PC-3 (cell line): Measurements from ENCODE around the gene C11orf58. TPM values are rescaled to one million over a fixed set of nuclear protein-coding genes. Genes with fewer than 3 reads are reported as not detected.

Source experiments
- ATAC-seq: fragments of 200-7000 bp; cut with Tn5 transposase; 2 replicates; pipeline ENCODE4 v1.9.1; 2020; ENCODE audit warnings: mild to moderate bottlenecking, moderate library complexity
- Bru-seq: library from RNA; stranded (reverse); fragments of 400-500 nt; gene quantifications from one replicate; lab custom pipeline; 2021; lab: Mats Ljungman, UMichigan
- BruChase-seq, 2 experiments: library from RNA; stranded (reverse); fragments of 400-500 nt; gene quantifications; one replicate each; lab custom pipeline; 2021; lab: Mats Ljungman, UMichigan
- BruUV-seq: library from RNA; stranded (reverse); fragments of 400-500 nt; replicated peaks from 2 replicates; lab custom pipeline; 2021; lab: Mats Ljungman, UMichigan
- CTCF ChIA-PET: fragments of 300-600 bp; sonication (Branson Sonifier 250); formaldehyde crosslinking; loops from one replicate; lab custom pipeline; 2022; ENCODE audit warnings: antibody characterized with exemption; lab: Charles Lee
- POLR2A ChIA-PET: fragments of 300-600 bp; sonication (Branson Sonifier 250); formaldehyde crosslinking; loops from one replicate; lab custom pipeline; 2022; ENCODE audit warnings: antibody characterized with exemption; ENCODE audit not compliant: unreplicated experiment; lab: Charles Lee
- DNase-seq: peaks from one replicate; pipeline ENCODE4 v3.0.0-alpha.2; 2015
- H2AFZ ChIP-seq: fragments of 300-600 bp; sonication (generic); 2 replicates; pipeline ENCODE4 v1.6.0; 2016; ENCODE audit warnings: antibody characterized with exemption, low read length
- H3F3A ChIP-seq: fragments of 300-600 bp; sonication (generic); one replicate; pipeline ENCODE4 v1.6.0; 2017; ENCODE audit warnings: antibody characterized with exemption, low read length, control low read depth, mild to moderate bottlenecking; ENCODE audit not compliant: unreplicated experiment
- H3K27ac ChIP-seq: fragments of 300-600 bp; sonication (generic); 2 replicates; pipeline ENCODE4 v1.5.1; 2016; ENCODE audit warnings: mild to moderate bottlenecking, low read length
- H3K27me3 ChIP-seq: fragments of 300-600 bp; sonication (generic); 2 replicates; pipeline ENCODE4 v1.6.1; 2016; ENCODE audit warnings: low read length, mixed read lengths
- H3K36me3 ChIP-seq: fragments of 300-600 bp; sonication (generic); 2 replicates; pipeline ENCODE4 v1.6.1; 2016; ENCODE audit warnings: low read depth, mixed run types, low read length, mixed read lengths
- H3K4me1 ChIP-seq: fragments of 300-600 bp; sonication (generic); 2 replicates; pipeline ENCODE4 v1.5.1; 2016; ENCODE audit warnings: low read length; ENCODE audit not compliant: insufficient read depth
- H3K4me2 ChIP-seq: fragments of 300-600 bp; sonication (generic); 2 replicates; pipeline ENCODE4 v1.6.0; 2016; ENCODE audit warnings: low read length
- H3K4me3 ChIP-seq: fragments of 300-600 bp; sonication (generic); 2 replicates; pipeline ENCODE4 v1.5.1; 2016; ENCODE audit warnings: mild to moderate bottlenecking, low read length, mixed read lengths
- H3K79me2 ChIP-seq: fragments of 300-600 bp; sonication (generic); 2 replicates; pipeline ENCODE4 v1.6.1; 2017; ENCODE audit warnings: low read length, mixed read lengths
- H3K9ac ChIP-seq: fragments of 300-600 bp; sonication (generic); 2 replicates; pipeline ENCODE4 v1.6.0; 2016; ENCODE audit warnings: mild to moderate bottlenecking, low read length
- H3K9me2 ChIP-seq: fragments of 300-600 bp; sonication (generic); replicated peaks from 2 replicates; pipeline ENCODE4 v1.6.1; 2016; ENCODE audit warnings: mixed run types, low read length, mixed read lengths
- H3K9me3 ChIP-seq: fragments of 300-600 bp; sonication (generic); 2 replicates; pipeline ENCODE4 v1.6.1; 2016; ENCODE audit warnings: low read length, mixed read lengths
- H4K20me1 ChIP-seq: fragments of 300-600 bp; sonication (generic); 2 replicates; pipeline ENCODE4 v1.6.1; 2016; ENCODE audit warnings: low read length, mixed read lengths
- CTCF ChIP-seq: fragments of 300-600 bp; sonication (generic); conservative IDR thresholded peaks from 2 replicates; pipeline ENCODE4 v1.5.1; 2017; ENCODE audit warnings: antibody characterized with exemption, low read depth, mild to moderate bottlenecking, low read length
- EZH2 ChIP-seq: fragments of 300-600 bp; sonication (generic); IDR thresholded peaks from one replicate; pipeline ENCODE4 v1.6.1; 2017; ENCODE audit warnings: antibody characterized with exemption, mild to moderate bottlenecking, low read length; ENCODE audit not compliant: unreplicated experiment
- EZH2phosphoT487 ChIP-seq: fragments of 300-600 bp; sonication (generic); IDR thresholded peaks from 2 replicates; pipeline ENCODE4 v1.6.1; 2018; ENCODE audit warnings: mild to moderate bottlenecking, antibody characterized with exemption, low read length, borderline replicate concordance
- intact Hi-C: fragments of 100-400 bp; cut with micrococcal nuclease; formaldehyde crosslinking; loops from 2 replicates; pipeline ENCODE4 v1.9.0; 2023
- long read RNA-seq: library from polyadenylated mRNA; unstranded; transcript quantifications from one replicate; pipeline ENCODE4 v2.0.0, GENCODE V29; 2021; ENCODE audit not compliant: unreplicated experiment
- total RNA-seq: library from RNA; depleted of rRNA; stranded (reverse); fragments of >200 nt; gene quantifications from 2 replicates; pipeline ENCODE4 v1.2.3, GENCODE V29; 2014; rRNA removed

C11orf58 gene
- 157 and 181 TPM in 2 replicates for total RNA-seq
- percentile 95 among the genes with signal in this experiment for Bru-seq, nascent RNA
- percentile 96 among the genes with signal in this experiment for BruChase-seq, experiment 1, labeled RNA remaining after a 6-hour chase
- percentile 97 among the genes with signal in this experiment for BruChase-seq, experiment 2, labeled RNA remaining after a 2-hour chase
- long read RNA-seq, full-length matches to known transcripts, result 289 of 332 reads
- long read RNA-seq, partial matches to known transcripts, result 3 of 332 reads
- long read RNA-seq, other reads (novel, unspliced or antisense), result 40 of 332 reads

GRCh38 chr11:16738193-16738946, at the start of gene C11orf58:
Gene C11orf58 (plus strand): TSS chr11:16738647. CDS start chr11:16738779, 132 bp downstream.
- Histone ChIP-seq H3K36me3 (no peaks in the 10 kb centered on the region), H3K4me2 (peak within 1 kb of the TSS; percentile 91), H2AFZ (peak within 1 kb of the TSS; percentile 89), H3K9me2 (no peaks in the 10 kb centered on the region), H3K27ac (peak within 1 kb of the TSS; percentile 64), H3K9ac (peak within 1 kb of the TSS; percentile 99), H3F3A (no peaks in the 10 kb centered on the region), H4K20me1 (peaks cover 23% of the 10 kb centered on the region), H3K4me3 (peak within 1 kb of the TSS; percentile 90), H3K9me3 (no peaks in the 10 kb centered on the region), H3K4me1 (no peaks in the 10 kb centered on the region; the same call in 1 of the 2 replicates), H3K27me3 (no peaks in the 10 kb centered on the region), H3K79me2 (peaks cover 50% of the 10 kb centered on the region)
- intact Hi-C loops, result no loop called here
- DNase-seq (peak; percentile 96), ATAC-seq (peak; percentile 96)
- CTCF ChIA-PET, result no interaction called here
- no TSS peak for BruUV-seq
- POLR2A ChIA-PET, result no interaction called here
- TF ChIP-seq EZH2phosphoT487 (no peak), CTCF (no peak), EZH2 (no peak)

GRCh38 chr11:16690086-16690485, 48.4 kb upstream of the C11orf58 start:
- Histone ChIP-seq H3K27me3 (peaks cover 19% of the 10 kb centered on the region; the same call in 1 of the 2 replicates), H3F3A (no peaks in the 10 kb centered on the region), H3K9ac (no peak overlapping the region), H3K36me3 (no peaks in the 10 kb centered on the region), H3K9me2 (no peaks in the 10 kb centered on the region), H3K9me3 (no peaks in the 10 kb centered on the region), H4K20me1 (no peaks in the 10 kb centered on the region), H2AFZ (no peak overlapping the region), H3K27ac (no peak overlapping the region), H3K79me2 (no peaks in the 10 kb centered on the region), H3K4me3 (no peak overlapping the region), H3K4me2 (no peak overlapping the region), H3K4me1 (no peaks in the 10 kb centered on the region)
- intact Hi-C loops, result no loop called here
- ATAC-seq, result no peak
- POLR2A ChIA-PET, result no interaction called here
- CTCF ChIA-PET, result no interaction called here
- TF ChIP-seq EZH2 (no peak), EZH2phosphoT487 (no peak), CTCF (no peak)
- no peak for DNase-seq
- BruUV-seq, result no TSS peak
